Left ventricle myocardium inferior (tissue), 1 donor: ENCODE results near the gene GREB1. TPM values are rescaled to one million over a fixed set of nuclear protein-coding genes. Genes with fewer than 3 reads are reported as not detected.
"Not testable (repeated sequence)": the region's sequence is repeated elsewhere in the genome, so short reads cannot be mapped to it uniquely, and the experiment has no call there.

Experiments
- DNase-seq: peaks from one replicate; pipeline ENCODE4 v3.0.0-alpha.2; 2020
- H3K27ac ChIP-seq: fragments of 200-600 bp; replicated peaks from 2 replicates; pipeline ENCODE4 v1.8.0; 2021
- H3K27me3 ChIP-seq: fragments of 200-600 bp; 2 replicates; pipeline ENCODE4 v1.8.0; 2021; ENCODE audit warnings: low read depth
- H3K36me3 ChIP-seq: fragments of 200-600 bp; 2 replicates; pipeline ENCODE4 v1.8.0; 2021
- H3K4me1 ChIP-seq: fragments of 200-600 bp; 2 replicates; pipeline ENCODE4 v1.8.0; 2021
- H3K4me3 ChIP-seq: fragments of 200-600 bp; 2 replicates; pipeline ENCODE4 v1.8.0; 2021; ENCODE audit warnings: mild to moderate bottlenecking, moderate library complexity
- H3K9me3 ChIP-seq: fragments of 200-600 bp; replicated peaks from 2 replicates; pipeline ENCODE4 v1.8.0; 2021
- CTCF ChIP-seq: fragments of 200-600 bp; IDR thresholded peaks from 2 replicates; pipeline ENCODE4 v1.8.0; 2021; ENCODE audit warnings: antibody characterized with exemption, mild to moderate bottlenecking, borderline replicate concordance
- intact Hi-C: fragments of 100-400 bp; cut with micrococcal nuclease; formaldehyde crosslinking; loops from one replicate; pipeline ENCODE4 v1.11.0; 2022
- total RNA-seq: library from RNA; stranded (reverse); fragmentation: NEBNext Ultra II Directional; extraction: Animal tissue kit (Norgen Biotek cat#: 25700); gene quantifications from one replicate; pipeline ENCODE4 v1.2.1, GENCODE V29; 2021
- donor health status: DM: no; HTN: yes; CAD: no; lungs with severe emphysema.

Gene GREB1
- total RNA-seq, 1 donor from 2014 or later: 7.8 TPM

DNA sequence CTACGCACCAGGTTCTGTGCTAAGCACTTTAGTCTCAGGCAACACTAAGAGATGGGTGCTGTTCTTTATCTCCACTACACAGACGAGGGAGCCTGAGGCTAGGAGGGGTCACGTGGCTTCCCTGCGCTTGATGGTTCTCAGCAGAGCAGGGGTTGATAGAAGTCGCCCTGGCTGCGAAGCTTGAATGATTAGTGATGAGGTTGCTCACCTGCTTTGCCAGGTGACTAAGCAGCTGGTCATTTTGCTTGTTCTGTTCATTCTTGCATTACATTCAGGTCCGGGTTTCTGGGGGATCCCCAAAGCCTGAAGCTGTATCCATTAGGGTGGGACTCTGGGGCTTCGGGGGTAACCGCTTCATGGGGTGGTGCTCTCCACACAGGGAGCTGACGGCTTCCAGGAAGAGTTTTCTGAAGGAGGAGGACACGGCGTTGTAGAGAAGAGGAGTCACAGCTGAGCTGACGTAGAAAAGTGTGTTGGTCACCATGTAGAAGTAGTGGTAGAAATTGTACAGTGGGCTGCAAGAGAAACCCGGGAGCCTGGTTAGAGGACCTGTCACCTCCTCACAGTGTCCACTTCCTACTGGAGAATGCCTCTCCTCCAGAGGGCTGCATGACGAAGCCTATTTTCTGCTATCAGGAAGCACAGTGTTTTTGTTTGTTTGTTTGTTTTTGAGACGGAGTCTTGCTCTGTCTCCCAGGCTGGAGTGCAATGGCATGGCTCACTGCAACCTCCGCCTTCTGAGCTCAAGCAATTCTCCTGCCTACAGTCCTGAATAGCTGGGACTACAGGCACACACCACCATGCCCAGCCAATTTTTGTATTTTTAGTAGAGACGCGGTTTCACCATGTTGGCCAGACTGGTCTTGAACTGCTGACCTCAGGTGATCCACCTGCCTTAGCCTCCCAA lies 124.6 kb downstream of the GREB1 start:
- peaks cover 66% of the 10 kb centered on the region for H3K27me3 ChIP-seq
- H3K27ac ChIP-seq: no peak overlapping the region
- H3K4me1 ChIP-seq: no peaks in the 10 kb centered on the region
- DNase-seq: no peak
- intact Hi-C loops: no loop called here
- H3K4me3 ChIP-seq: no peak overlapping the region
- H3K9me3 ChIP-seq: peaks cover 9% of the 10 kb centered on the region
- no peaks in the 10 kb centered on the region for H3K36me3 ChIP-seq
- TF ChIP-seq CTCF: no peak

DNA sequence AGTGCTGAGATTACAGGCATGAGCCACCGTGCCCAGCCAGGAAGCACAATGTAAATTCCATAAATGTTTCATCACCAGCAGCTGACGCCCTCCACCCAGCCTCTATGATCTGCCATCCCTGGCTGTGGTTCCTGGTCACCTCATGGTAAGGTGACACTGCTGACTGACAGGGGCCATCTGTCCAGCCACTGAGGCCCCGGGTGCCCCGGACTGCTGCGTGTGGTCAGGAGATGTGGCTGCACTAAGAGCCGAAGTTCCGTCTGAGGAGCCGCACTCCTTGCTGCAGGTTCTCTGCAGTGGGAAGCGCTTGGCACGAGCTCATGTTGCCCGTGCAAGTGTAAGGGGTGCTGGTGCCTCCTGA lies 125.2 kb downstream of the GREB1 start:
- intact Hi-C loops: no loop called here
- H3K27ac ChIP-seq: no peak overlapping the region

GRCh38 chr2:11659851-11660250 lies 126.0 kb downstream of the GREB1 start:
- Histone ChIP-seq H3K27me3 (peaks cover 64% of the 10 kb centered on the region), H3K4me3 (no peak overlapping the region), H3K4me1 (no peaks in the 10 kb centered on the region), H3K27ac (no peak overlapping the region), H3K36me3 (no peaks in the 10 kb centered on the region), H3K9me3 (peaks cover 9% of the 10 kb centered on the region)
- intact Hi-C loops: no loop called here
- DNase-seq: no peak
- TF ChIP-seq CTCF: no peak

More for the DNA sequence above, 125.2 kb downstream of the GREB1 start:
- Histone ChIP-seq H3K4me1 (no peaks in the 10 kb centered on the region), H3K9me3 (peaks cover 9% of the 10 kb centered on the region), H3K4me3 (no peak overlapping the region), H3K27me3 (peaks cover 68% of the 10 kb centered on the region), H3K36me3 (no peaks in the 10 kb centered on the region)
- no peak for DNase-seq
- TF ChIP-seq CTCF: no peak

GRCh38 chr2:11660396-11660795 lies 126.6 kb downstream of the GREB1 start:
- H3K4me3 ChIP-seq, H3K4me1 ChIP-seq, H3K27ac ChIP-seq, H3K36me3 ChIP-seq, H3K9me3 ChIP-seq, DNase-seq, intact Hi-C loops: not testable (repeated sequence)
- peaks cover 69% of the 10 kb centered on the region for H3K27me3 ChIP-seq

- Histone ChIP-seq H3K4me3 (no peak overlapping the region), H3K4me1 (no peaks in the 10 kb centered on the region), H3K36me3 (no peaks in the 10 kb centered on the region), H3K9me3 (peaks cover 9% of the 10 kb centered on the region), H3K27me3 (peaks cover 75% of the 10 kb centered on the region), H3K27ac (no peak overlapping the region)
- no peak for DNase-seq
- intact Hi-C loops: no loop called here
- TF ChIP-seq CTCF: no peak
Measured at GRCh38 chr2:11661891-11662435, 128.1 kb downstream of the GREB1 start.

DNA sequence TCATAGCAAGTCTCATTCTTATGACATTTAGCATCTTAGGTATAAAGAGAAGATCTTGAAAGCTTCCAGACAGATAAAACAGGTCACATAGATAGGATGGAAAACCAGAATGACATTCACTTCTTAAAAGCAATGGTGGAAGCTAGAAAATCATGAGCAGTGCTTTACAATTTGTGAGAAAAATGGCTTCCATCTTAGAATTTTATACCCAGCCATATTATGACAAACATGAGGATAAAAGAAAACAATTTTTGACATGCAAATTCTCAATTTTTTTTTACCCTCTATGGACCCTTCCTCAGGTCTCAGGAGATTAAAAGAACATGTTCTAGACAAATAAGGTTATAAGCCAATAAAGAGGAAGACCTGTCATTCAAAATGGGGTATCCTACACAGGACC lies 129.0 kb downstream of the GREB1 start:
- no peak overlapping the region for H3K4me3 ChIP-seq
- H3K27ac ChIP-seq: no peak overlapping the region
- peaks cover 9% of the 10 kb centered on the region for H3K9me3 ChIP-seq
- no peak for TF ChIP-seq CTCF
- intact Hi-C loops: no loop called here
- H3K27me3 ChIP-seq: peaks cover 75% of the 10 kb centered on the region
- H3K36me3 ChIP-seq: no peaks in the 10 kb centered on the region
- no peaks in the 10 kb centered on the region for H3K4me1 ChIP-seq
- no peak for DNase-seq
